GM23338 (cell line): ENCODE results near the gene CNTNAP2. TPM values are rescaled to one million over a fixed set of nuclear protein-coding genes. Genes with fewer than 3 reads are reported as not detected.

Experiments
- ATAC-seq: fragments of 200-7000 bp; cut with Tn5 transposase; 3 replicates; pipeline ENCODE4 v1.9.1; 2020
- DNase-seq: peaks from one replicate; pipeline ENCODE4 v3.0.0-alpha.2; 2015; ENCODE audit warnings: low spot score
- H2AFZ ChIP-seq: fragments of 200-600 bp; sonication (generic); 2 replicates; pipeline ENCODE4 v1.8.0; 2016; ENCODE audit warnings: antibody characterized with exemption, mild to moderate bottlenecking, moderate library complexity
- H3F3A ChIP-seq: fragments of 200-600 bp; sonication (generic); replicated peaks from 2 replicates; pipeline ENCODE4 v1.8.0; 2017; ENCODE audit warnings: antibody characterized with exemption, mixed run types, low read depth
- H3K27ac ChIP-seq: fragments of 200-600 bp; sonication (generic); 2 replicates; pipeline ENCODE4 v1.6.1; 2016; ENCODE audit warnings: low read depth
- H3K27me3 ChIP-seq: fragments of 200-600 bp; sonication (generic); 2 replicates; pipeline ENCODE4 v1.8.0; 2016; ENCODE audit warnings: mild to moderate bottlenecking, mixed run types, moderate library complexity; ENCODE audit not compliant: insufficient read depth
- H3K36me3 ChIP-seq: fragments of 200-600 bp; sonication (generic); 2 replicates; pipeline ENCODE4 v1.8.0; 2016; ENCODE audit warnings: mild to moderate bottlenecking; ENCODE audit not compliant: insufficient read depth
- H3K4me1 ChIP-seq: fragments of 200-600 bp; sonication (generic); 2 replicates; pipeline ENCODE4 v1.8.0; 2016; ENCODE audit warnings: mild to moderate bottlenecking, moderate library complexity; ENCODE audit not compliant: insufficient read depth
- H3K4me2 ChIP-seq: fragments of 200-600 bp; sonication (generic); 2 replicates; pipeline ENCODE4 v1.7.1; 2017; ENCODE audit warnings: mixed run types
- H3K4me3 ChIP-seq: fragments of 200-600 bp; sonication (generic); 2 replicates; pipeline ENCODE4 v1.6.1; 2016; ENCODE audit warnings: mixed run types
- H3K79me2 ChIP-seq: fragments of 200-600 bp; sonication (generic); replicated peaks from 2 replicates; pipeline ENCODE4 v1.8.0; 2017; ENCODE audit warnings: mild to moderate bottlenecking; ENCODE audit not compliant: insufficient read depth
- H3K9me2 ChIP-seq: fragments of 200-600 bp; sonication (generic); 2 replicates; pipeline ENCODE4 v1.8.0; 2017; ENCODE audit not compliant: insufficient read depth
- H4K20me1 ChIP-seq: fragments of 200-600 bp; sonication (generic); replicated peaks from 2 replicates; pipeline ENCODE4 v1.8.0; 2017; ENCODE audit warnings: mild to moderate bottlenecking; ENCODE audit not compliant: insufficient read depth
- H3K27ac Mint-ChIP-seq: 2 replicates; pipeline ENCODE4 v1.8.0; 2020; ENCODE audit warnings: inconsistent platforms, mild to moderate bottlenecking, moderate library complexity, mixed read lengths
- H3K27me3 Mint-ChIP-seq: 3 replicates; pipeline ENCODE4 v1.8.0; 2022; ENCODE audit warnings: low read depth, mild to moderate bottlenecking, moderate library complexity, mixed read lengths, inconsistent platforms; ENCODE audit not compliant: insufficient read depth, poor library complexity
- H3K36me3 Mint-ChIP-seq: 3 replicates; pipeline ENCODE4 v1.8.0; 2021; ENCODE audit warnings: low read depth, mild to moderate bottlenecking, inconsistent platforms, moderate library complexity, mixed read lengths
- H3K4me1 Mint-ChIP-seq: 3 replicates; pipeline ENCODE4 v1.8.0; 2020; ENCODE audit warnings: mild to moderate bottlenecking, inconsistent platforms, mixed read lengths
- H3K4me3 Mint-ChIP-seq: 3 replicates; pipeline ENCODE4 v1.8.0; 2021; ENCODE audit warnings: moderate library complexity, mild to moderate bottlenecking, inconsistent platforms, mixed read lengths
- H3K9me3 Mint-ChIP-seq: 3 replicates; pipeline ENCODE4 v1.8.0; 2020; ENCODE audit warnings: moderate library complexity, mild to moderate bottlenecking, inconsistent platforms, mixed read lengths
- CREB1 ChIP-seq: fragments of 250-450 bp; sonication (Bioruptor Pico); IDR thresholded peaks from 2 replicates; pipeline ENCODE4 v1.5.0; 2020; ENCODE audit warnings: low read depth, mild to moderate bottlenecking, moderate library complexity
- CTCF ChIP-seq, 2 experiments: fragments of 200-600 bp in 1 of 2; sonication (generic) in 1 of 2; conservative IDR thresholded peaks; 2 replicates each; pipeline versions ENCODE4 v1.5.1 to v1.6.1; 2016 to 2017; ENCODE audit warnings: antibody characterized with exemption in 2 of 2, low read depth in 2 of 2, mild to moderate bottlenecking in 2 of 2, moderate library complexity in 1 of 2
- EZH2phosphoT487 ChIP-seq: fragments of 200-600 bp; sonication (generic); IDR thresholded peaks from one replicate; pipeline ENCODE4 v1.8.1; 2018; ENCODE audit warnings: antibody characterized with exemption; ENCODE audit not compliant: unreplicated experiment
- POLR2AphosphoS5 ChIP-seq: IDR thresholded peaks from 2 replicates; pipeline ENCODE4 v1.6.1; 2016; ENCODE audit warnings: antibody characterized with exemption, low read depth
- STAT1 ChIP-seq: IDR thresholded peaks from one replicate; pipeline ENCODE4 v1.6.1; 2016; ENCODE audit warnings: antibody characterized with exemption; ENCODE audit not compliant: unreplicated experiment
- ZNF331 ChIP-seq: fragments of 250-450 bp; sonication (Bioruptor Pico); IDR thresholded peaks from 2 replicates; pipeline ENCODE4 v1.5.0; 2020; ENCODE audit warnings: low read depth, mild to moderate bottlenecking, moderate library complexity
- ZNF462 ChIP-seq: fragments of 250-450 bp; sonication (Bioruptor Pico); IDR thresholded peaks from 2 replicates; pipeline ENCODE4 v1.5.0; 2020; ENCODE audit warnings: mild to moderate bottlenecking, moderate library complexity
- polyA plus RNA-seq: library from polyadenylated mRNA; unstranded; fragments of >200 nt; fragmentation: Nextera tagmentation; extraction: Ambion mirVana; gene quantifications from 2 replicates; pipeline ENCODE4 v1.2.1, GENCODE V29; 2016
- total RNA-seq: library from RNA; depleted of rRNA; stranded (reverse); fragments of >200 nt; shearing (Covaris generic); gene quantifications from 2 replicates; pipeline ENCODE4 v1.2.3, GENCODE V29; 2014

The CNTNAP2 gene
- total and polyA plus RNA-seq, 2 experiments from 2014 or later = 38.2 to 61.3 TPM

GRCh38 chr7:146725520-146725919, 608.9 kb downstream of the CNTNAP2 start:
- H3K27ac Mint-ChIP-seq = no peak overlapping the region
- H2AFZ ChIP-seq = no peak overlapping the region
- no peaks in the 10 kb centered on the region for H3K27me3 ChIP-seq
- no peaks in the 10 kb centered on the region for H3K27me3 Mint-ChIP-seq
- H3K4me3 ChIP-seq = no peak overlapping the region
- peaks cover 17% of the 10 kb centered on the region for H3K9me3 Mint-ChIP-seq
- ATAC-seq = no peak
- no peak overlapping the region for H3K27ac ChIP-seq
- no peak overlapping the region for H3K4me3 Mint-ChIP-seq
- no peaks in the 10 kb centered on the region for H3K9me2 ChIP-seq
- no peak for TF ChIP-seq ZNF462 (CRISPR knock-in tag)
- no peak for TF ChIP-seq CREB1
- no peak for TF ChIP-seq ZNF331
- no peaks in the 10 kb centered on the region for H3F3A ChIP-seq
- H3K36me3 Mint-ChIP-seq = no peaks in the 10 kb centered on the region; the same call in 2 of the 3 replicates
- H3K36me3 ChIP-seq = no peaks in the 10 kb centered on the region
- no peak overlapping the region for H3K4me2 ChIP-seq
- no peaks in the 10 kb centered on the region for H3K4me1 ChIP-seq
- H4K20me1 ChIP-seq = no peaks in the 10 kb centered on the region
- H3K4me1 Mint-ChIP-seq = 0 out of 3 replicates have a peak, but pooled peaks cover 5% of the 10 kb centered on the region
- no peaks in the 10 kb centered on the region for H3K79me2 ChIP-seq
- DNase-seq = no peak

- no peak overlapping the region for H3K4me2 ChIP-seq
- H3F3A ChIP-seq = no peaks in the 10 kb centered on the region
- no peaks in the 10 kb centered on the region for H3K4me1 ChIP-seq
- no peak for DNase-seq
- no peaks in the 10 kb centered on the region for H3K27me3 ChIP-seq
- H3K4me3 ChIP-seq = no peak overlapping the region
- no peak overlapping the region for H2AFZ ChIP-seq
- Mint-ChIP-seq H3K36me3 (no peaks in the 10 kb centered on the region; the same call in 2 of the 3 replicates), H3K4me1 (0 out of 3 replicates have a peak, but pooled peaks cover 5% of the 10 kb centered on the region), H3K27ac (no peak overlapping the region), H3K4me3 (no peak overlapping the region), H3K27me3 (no peaks in the 10 kb centered on the region), H3K9me3 (peaks cover 14% of the 10 kb centered on the region)
- ATAC-seq = no peak
- H3K9me2 ChIP-seq = no peaks in the 10 kb centered on the region
- H4K20me1 ChIP-seq = no peaks in the 10 kb centered on the region
- H3K36me3 ChIP-seq = no peaks in the 10 kb centered on the region
- H3K79me2 ChIP-seq = no peaks in the 10 kb centered on the region
- H3K27ac ChIP-seq = no peak overlapping the region
- TF ChIP-seq STAT1 (no peak), POLR2AphosphoS5 (no peak), EZH2phosphoT487 (no peak), CTCF (conservative IDR thresholded peaks at IDR 0.05; ENCODE audit: low read depth in 2 of 2) (no peak)
These were observed 611.5 kb downstream of the CNTNAP2 start for GRCh38 chr7:146728141-146728540.
